ENCODE data around the gene SUSD1. TPM values are rescaled to one million over a fixed set of nuclear protein-coding genes. Genes with fewer than 3 reads are reported as not detected.

Gene SUSD1
- total and polyA plus RNA-seq, 2 of the 13 experiments (the other 11 are each of a cell fraction or from before 2014, with no cell fraction given) = 25.9 to 32.3 TPM

DNA sequence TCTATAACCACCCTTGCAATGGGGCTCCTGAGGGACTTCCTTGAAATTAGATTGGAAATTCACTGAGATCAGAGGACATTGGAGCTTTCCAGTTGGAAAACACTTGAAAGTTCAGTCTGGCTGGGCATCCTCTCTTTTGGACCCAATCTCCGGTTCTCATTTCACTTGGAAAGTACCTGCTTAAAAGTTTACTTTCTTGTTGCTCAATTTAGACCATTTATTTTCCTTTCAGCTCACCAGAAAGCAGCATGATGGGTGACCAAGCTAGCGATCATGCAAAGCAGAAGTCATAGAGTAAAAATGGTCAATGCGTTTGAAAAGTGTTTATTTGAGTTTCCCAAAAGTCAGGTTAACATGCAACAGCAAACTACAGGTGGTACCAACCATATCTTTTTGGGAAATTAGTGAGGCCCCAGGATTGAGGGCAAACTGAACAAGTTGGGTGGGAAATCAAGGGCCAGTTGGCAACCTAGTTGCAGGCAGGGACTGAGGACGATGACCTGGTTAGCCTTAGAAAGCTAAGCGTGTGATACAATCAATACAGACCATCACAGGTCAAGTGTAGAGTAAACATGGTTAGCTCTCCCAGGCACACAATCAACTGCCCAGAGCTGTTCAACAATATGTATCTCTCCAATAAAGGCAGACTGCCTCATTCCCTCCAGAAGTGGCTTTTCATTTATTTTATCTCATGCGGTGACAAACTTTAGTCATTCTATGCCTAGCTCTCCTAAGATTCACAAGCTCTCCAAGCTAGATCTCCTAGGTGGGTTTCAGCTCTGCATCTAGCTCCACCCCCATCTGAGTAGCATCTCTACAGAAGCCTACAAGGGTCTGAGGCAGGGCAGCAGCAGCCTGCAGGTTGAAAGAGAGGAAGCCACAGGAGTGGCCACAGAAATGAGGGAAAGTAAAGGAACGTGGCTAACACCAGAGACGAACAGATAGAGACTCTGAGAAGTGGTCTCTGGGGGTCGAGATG is 141.6 kb downstream of the SUSD1 start (continued):
- 0 out of 2 replicates have a peak, but pooled peaks have one; percentile 26 for TF ChIP-seq IRF2 (CRISPR knock-in tag; IDR thresholded peaks at IDR 0.05)
- TF ChIP-seq ZNF703 (CRISPR knock-in tag; IDR thresholded peaks at IDR 0.05; ENCODE audit: borderline replicate concordance) = 0 out of 2 replicates have a peak, but pooled peaks have one; percentile 29
- TF ChIP-seq ZGPAT (CRISPR knock-in tag; IDR thresholded peaks at IDR 0.05) = peak; percentile 22; the same call in 1 of the 2 replicates
- no peak for TF ChIP-seq ZNF343 (CRISPR knock-in tag; IDR thresholded peaks at IDR 0.05)
- no peak for TF ChIP-seq HNRNPLL (IDR thresholded peaks at IDR 0.05; ENCODE audit: low read depth, low read length, poor library complexity, severe bottlenecking)
- TF ChIP-seq TBX3 (IDR thresholded peaks at IDR 0.05; ENCODE audit: borderline replicate concordance) = peak; percentile 93; the same call in 1 of the 2 replicates
- peak; percentile 72; the same call in 1 of the 2 replicates for TF ChIP-seq RXRA (CRISPR knock-in tag; IDR thresholded peaks at IDR 0.05)
- TF ChIP-seq GFI1 (CRISPR knock-in tag; IDR thresholded peaks at IDR 0.05; ENCODE audit: borderline replicate concordance) = peak; percentile 25; the same call in 1 of the 2 replicates
- TF ChIP-seq TEAD3 (CRISPR knock-in tag; optimal IDR thresholded peaks at IDR 0.05; ENCODE audit: borderline replicate concordance) = peak; percentile 18
- peak; percentile 69; the same call in 1 of the 2 replicates for TF ChIP-seq FOXK1 (CRISPR knock-in tag; IDR thresholded peaks at IDR 0.05; ENCODE audit: borderline replicate concordance, low read depth)
- no peak for TF ChIP-seq ZFP82 (CRISPR knock-in tag; IDR thresholded peaks at IDR 0.05; ENCODE audit: borderline replicate concordance)
- TF ChIP-seq ZFP36L1 (CRISPR knock-in tag; IDR thresholded peaks at IDR 0.05) = 0 out of 2 replicates have a peak, but pooled peaks have one; percentile 37
- TF ChIP-seq ZNF337 (CRISPR knock-in tag; IDR thresholded peaks at IDR 0.05; ENCODE audit: borderline replicate concordance, low read depth) = no peak
- TF ChIP-seq RARA (CRISPR knock-in tag; IDR thresholded peaks at IDR 0.05) = peak; percentile 89
- TF ChIP-seq ZBTB7A (CRISPR knock-in tag; IDR thresholded peaks at IDR 0.05) = 0 out of 2 replicates have a peak, but pooled peaks have one; percentile 26
- peak; percentile 33; the same call in 1 of the 2 replicates for TF ChIP-seq TCF7 (IDR thresholded peaks at IDR 0.05; ENCODE audit: low read depth)
- TF ChIP-seq ZNF292 (CRISPR knock-in tag; IDR thresholded peaks at IDR 0.05; ENCODE audit: borderline replicate concordance, low read depth) = peak; percentile 23; the same call in 1 of the 2 replicates
- peak; percentile 55; the same call in 1 of the 2 replicates for TF ChIP-seq DPF2 (CRISPR knock-in tag; IDR thresholded peaks at IDR 0.05; ENCODE audit: borderline replicate concordance, low read depth)
- no peak for TF ChIP-seq ZSCAN30 (CRISPR knock-in tag; IDR thresholded peaks at IDR 0.05)
- peak; percentile 77; the same call in 1 of the 2 replicates for TF ChIP-seq ZNF670 (CRISPR knock-in tag; IDR thresholded peaks at IDR 0.05; ENCODE audit: borderline replicate concordance)
- TF ChIP-seq ZHX1 (CRISPR knock-in tag; IDR thresholded peaks at IDR 0.05; ENCODE audit: low read depth) = 0 out of 2 replicates have a peak, but pooled peaks have one; percentile 52
- peak; percentile 99 for TF ChIP-seq NR2F2 (IDR thresholded peaks at IDR 0.05; ENCODE audit: borderline replicate concordance, low read depth)
- no peak for TF ChIP-seq ZSCAN21 (CRISPR knock-in tag; IDR thresholded peaks at IDR 0.05; ENCODE audit: borderline replicate concordance)
- 0 out of 2 replicates have a peak, but pooled peaks have one; percentile 27 for TF ChIP-seq ZMYM3 (CRISPR knock-in tag; IDR thresholded peaks at IDR 0.05)
- peak; percentile 55; the same call in 1 of the 2 replicates for TF ChIP-seq HDAC2 (CRISPR knock-in tag; IDR thresholded peaks at IDR 0.05)

Measured in HepG2 (cell line).